HT1080 (cell line): ENCODE measurements around the gene IL2. TPM values are rescaled to one million over a fixed set of nuclear protein-coding genes. Genes with fewer than 3 reads are reported as not detected.

Experiments used
- DNase-seq: peaks from one replicate; pipeline ENCODE4 v3.0.0-alpha.2; 2015; ENCODE audit warnings: low read depth
- polyA plus RNA-seq, 2 experiments: library from polyadenylated mRNA; depleted of rRNA; stranded (reverse); fragments of >200 nt; gene quantifications; 2 replicates each; pipeline ENCODE4 v1.2.3, GENCODE V29; 2015
- total RNA-seq: library from RNA; depleted of rRNA; stranded (reverse); fragments of >200 nt; shearing (Covaris generic); gene quantifications from 2 replicates; pipeline ENCODE4 v1.2.3, GENCODE V29; 2014; rRNA removed

IL2 gene
- total RNA-seq: not detected in 2 replicates
- not detected in 2 replicates for polyA plus RNA-seq (2015; cell fraction: cytosol; rRNA removed)
- not detected in 2 replicates for polyA plus RNA-seq (2015; cell fraction: nucleus; rRNA removed)

GRCh38 chr4:122456231-122457116, at the start of gene IL2:
Gene IL2 (minus strand): TSS chr4:122456725. CDS start chr4:122456440, 285 bp downstream.
- DNase-seq: no peak

GRCh38 chr4:122503214-122503613, 46.7 kb upstream of the IL2 start:
- DNase-seq: no peak

- DNase-seq: no peak
Measured at GRCh38 chr4:122500852-122501501, 44.5 kb upstream of the IL2 start.

GRCh38 chr4:122489061-122489460, 32.5 kb upstream of the IL2 start:
- DNase-seq: no peak

GRCh38 chr4:122483481-122483880, 27.0 kb upstream of the IL2 start:
- no peak for DNase-seq

GRCh38 chr4:122481766-122482405, 25.4 kb upstream of the IL2 start:
- no peak for DNase-seq

- DNase-seq: no peak
Measured at GRCh38 chr4:122480655-122481487, 24.3 kb upstream of the IL2 start.

GRCh38 chr4:122479935-122480416, 23.5 kb upstream of the IL2 start:
- DNase-seq: peak; percentile 33

- DNase-seq: no peak
Measured at GRCh38 chr4:122476745-122477144, 20.2 kb upstream of the IL2 start.

- no peak for DNase-seq
Measured at GRCh38 chr4:122476126-122476525, 19.6 kb upstream of the IL2 start.

GRCh38 chr4:122475233-122475632, 18.7 kb upstream of the IL2 start:
- DNase-seq: no peak

GRCh38 chr4:122469457-122469856, 12.9 kb upstream of the IL2 start:
- no peak for DNase-seq

- peak; percentile 30 for DNase-seq
Measured at GRCh38 chr4:122458625-122459024, 2.1 kb upstream of the IL2 start.

- DNase-seq: no peak
Measured at GRCh38 chr4:122453384-122453995, 3.0 kb downstream of the IL2 start.

- peak; percentile 54 for DNase-seq
Measured at GRCh38 chr4:122450847-122451246, 5.7 kb downstream of the IL2 start.

GRCh38 chr4:122434285-122434684, 22.2 kb downstream of the IL2 start:
- no peak for DNase-seq

- no peak for DNase-seq
Measured at GRCh38 chr4:122431351-122431750, 25.2 kb downstream of the IL2 start.

- no peak for DNase-seq
Measured at GRCh38 chr4:122423246-122423645, 33.3 kb downstream of the IL2 start.

GRCh38 chr4:122412547-122412946, 44.0 kb downstream of the IL2 start:
- peak; percentile 27 for DNase-seq

GRCh38 chr4:122403861-122404260, 52.7 kb downstream of the IL2 start:
- no peak for DNase-seq
